OCI-LY1 (cell line): ENCODE measurements around the gene SHISAL2A.

Experiments
- H2AFZ ChIP-seq: fragments of 200-600 bp; sonication (generic), shearing (Covaris generic); 2 replicates; pipeline ENCODE4 v1.6.0; 2014; ENCODE audit warnings: antibody characterized with exemption, mild to moderate bottlenecking, low read length
- H3F3A ChIP-seq: fragments of 200-600 bp; sonication (generic), shearing (Covaris generic); 2 replicates; pipeline ENCODE4 v1.6.0; 2014; ENCODE audit warnings: mild to moderate bottlenecking, antibody characterized with exemption, low read length, moderate library complexity; ENCODE audit not compliant: insufficient read depth
- H3K27ac ChIP-seq: fragments of 200-600 bp; sonication (generic); 2 replicates; pipeline ENCODE4 v1.5.1; 2014; ENCODE audit warnings: low read length, mixed run types, mild to moderate bottlenecking, low read depth; ENCODE audit not compliant: poor library complexity, severe bottlenecking
- H3K27me3 ChIP-seq: fragments of 200-600 bp; sonication (generic); 2 replicates; pipeline ENCODE4 v1.6.0; 2014; ENCODE audit warnings: antibody characterized with exemption, mild to moderate bottlenecking, low read length, moderate library complexity; ENCODE audit not compliant: insufficient read depth
- H3K36me3 ChIP-seq: fragments of 200-600 bp; sonication (generic); 2 replicates; pipeline ENCODE4 v1.6.1; 2014; ENCODE audit warnings: mild to moderate bottlenecking, antibody characterized with exemption, low read length, moderate library complexity, mixed read lengths; ENCODE audit not compliant: insufficient read depth
- H3K4me1 ChIP-seq: fragments of 200-600 bp; sonication (generic); 2 replicates; pipeline ENCODE4 v1.5.1; 2014; ENCODE audit warnings: mild to moderate bottlenecking, low read length, moderate library complexity; ENCODE audit not compliant: insufficient read depth, severe bottlenecking
- H3K4me2 ChIP-seq: fragments of 200-600 bp; sonication (generic), shearing (Covaris generic); 2 replicates; pipeline ENCODE4 v1.6.1; 2014; ENCODE audit warnings: low read length
- H3K4me3 ChIP-seq: fragments of 200-600 bp; sonication (generic); 2 replicates; pipeline ENCODE4 v1.5.1; 2014; ENCODE audit warnings: low read length, low read depth, mild to moderate bottlenecking, mixed read lengths; ENCODE audit not compliant: poor library complexity, severe bottlenecking
- H3K79me2 ChIP-seq: fragments of 200-600 bp; shearing (Covaris generic); 2 replicates; pipeline ENCODE4 v1.6.1; 2016; ENCODE audit warnings: mixed run types, low read length, mixed read lengths; ENCODE audit not compliant: insufficient read depth
- H3K9ac ChIP-seq: fragments of 200-600 bp; sonication (generic), shearing (Covaris generic); 2 replicates; pipeline ENCODE4 v1.6.1; 2014; ENCODE audit warnings: mild to moderate bottlenecking, low read length, mixed read lengths
- H3K9me2 ChIP-seq: fragments of 200-600 bp; sonication (generic), shearing (Covaris generic); 2 replicates; pipeline ENCODE4 v1.6.1; 2014; ENCODE audit warnings: low read depth, mild to moderate bottlenecking, low read length, mixed read lengths
- H3K9me3 ChIP-seq: fragments of 200-600 bp; shearing (Covaris generic); 2 replicates; pipeline ENCODE4 v1.6.1; 2014; ENCODE audit warnings: low read length, mixed read lengths
- H4K20me1 ChIP-seq: fragments of 200-600 bp; sonication (generic), shearing (Covaris generic); 2 replicates; pipeline ENCODE4 v1.6.0; 2016; ENCODE audit warnings: mild to moderate bottlenecking, low read length; ENCODE audit not compliant: insufficient read depth
- CTCF ChIP-seq: fragments of 200-600 bp; sonication (generic), shearing (Covaris generic); IDR thresholded peaks from 2 replicates; pipeline ENCODE4 v1.5.1; 2017; ENCODE audit warnings: mild to moderate bottlenecking, antibody characterized with exemption, low read length, moderate library complexity, mixed read lengths
- EZH2 ChIP-seq: fragments of 200-600 bp; sonication (generic), shearing (Covaris generic); IDR thresholded peaks from 2 replicates; pipeline ENCODE4 v1.8.0; 2017; ENCODE audit warnings: borderline replicate concordance, mixed run types, mild to moderate bottlenecking, antibody characterized with exemption, low read length, moderate library complexity, mixed read lengths

Gene SHISAL2A

GRCh38 chr1:52672946-52673345 is 40.0 kb downstream of the SHISAL2A start:
- Histone ChIP-seq H3K9ac (no peak overlapping the region), H3K4me2 (no peak overlapping the region), H3K9me2 (no peaks in the 10 kb centered on the region), H3K4me1 (no peaks in the 10 kb centered on the region), H4K20me1 (no peaks in the 10 kb centered on the region), H3K79me2 (no peaks in the 10 kb centered on the region), H3K4me3 (no peak overlapping the region), H3K36me3 (no peaks in the 10 kb centered on the region), H3F3A (no peaks in the 10 kb centered on the region), H3K9me3 (no peaks in the 10 kb centered on the region), H2AFZ (no peak overlapping the region), H3K27me3 (no peaks in the 10 kb centered on the region), H3K27ac (no peak overlapping the region)
- TF ChIP-seq EZH2: no peak
- TF ChIP-seq CTCF: no peak

- Histone ChIP-seq H3F3A (no peaks in the 10 kb centered on the region), H3K4me3 (no peak overlapping the region), H3K9me3 (no peaks in the 10 kb centered on the region), H3K4me1 (no peaks in the 10 kb centered on the region), H3K79me2 (no peaks in the 10 kb centered on the region), H4K20me1 (no peaks in the 10 kb centered on the region), H3K9me2 (no peaks in the 10 kb centered on the region), H3K4me2 (no peak overlapping the region), H3K27me3 (no peaks in the 10 kb centered on the region), H3K27ac (no peak overlapping the region), H3K9ac (no peak overlapping the region), H3K36me3 (no peaks in the 10 kb centered on the region), H2AFZ (no peak overlapping the region)
- no peak for TF ChIP-seq CTCF
Measured at GRCh38 chr1:52673513-52673912, 40.5 kb downstream of the SHISAL2A start.

- Histone ChIP-seq H3K9ac (no peak overlapping the region), H4K20me1 (no peaks in the 10 kb centered on the region), H3K27ac (no peak overlapping the region), H3K36me3 (no peaks in the 10 kb centered on the region), H3K4me2 (no peak overlapping the region), H3K4me3 (no peak overlapping the region), H3K27me3 (no peaks in the 10 kb centered on the region), H3K4me1 (no peaks in the 10 kb centered on the region), H2AFZ (no peak overlapping the region), H3F3A (no peaks in the 10 kb centered on the region), H3K79me2 (no peaks in the 10 kb centered on the region), H3K9me2 (no peaks in the 10 kb centered on the region), H3K9me3 (no peaks in the 10 kb centered on the region)
- no peak for TF ChIP-seq EZH2
- no peak for TF ChIP-seq CTCF
Measured at GRCh38 chr1:52674497-52675384, 41.8 kb downstream of the SHISAL2A start.
